Mucosa of descending colon (tissue), 3 donors: ENCODE data around the gene CD28. TPM values are rescaled to one million over a fixed set of nuclear protein-coding genes. Genes with fewer than 3 reads are reported as not detected.

Source experiments
- ATAC-seq: fragments of 200-7000 bp; cut with Tn5 transposase; one replicate; pipeline ENCODE4 v1.9.1; 2020; ENCODE audit warnings: mild to moderate bottlenecking, moderate library complexity
- DNase-seq, 3 donors: peaks; one replicate each; pipeline ENCODE4 v3.0.0-alpha.2; 2020
- H3K36me3 ChIP-seq: fragments of 200-600 bp; one replicate; pipeline ENCODE4 v1.8.0; 2021; ENCODE audit warnings: low read depth, mild to moderate bottlenecking
- H3K4me1 ChIP-seq: fragments of 200-600 bp; one replicate; pipeline ENCODE4 v1.8.0; 2021; ENCODE audit warnings: low read depth, mild to moderate bottlenecking
- H3K4me3 ChIP-seq: fragments of 200-600 bp; one replicate; pipeline ENCODE4 v1.8.0; 2021; ENCODE audit warnings: mild to moderate bottlenecking
- H3K9me3 ChIP-seq: fragments of 200-600 bp; one replicate; pipeline ENCODE4 v1.8.0; 2021; ENCODE audit warnings: mild to moderate bottlenecking
- intact Hi-C, 2 donors: fragments of 100-400 bp; cut with DNase I in 1 of 2; cut with micrococcal nuclease in 1 of 2; formaldehyde crosslinking; loops; one replicate each; pipeline versions ENCODE4 v1.11.0 to v1.11.1; 2022; cut with DNase I, micrococcal nuclease
- total RNA-seq, 3 donors: library from RNA; stranded (reverse); fragmentation: NEBNext Ultra II Directional in 2 of 3; extraction: Animal tissue kit (Norgen Biotek cat#: 25700) in 2 of 3; gene quantifications; one replicate each; pipeline versions ENCODE4 v1.2.1 to v1.2.4, GENCODE V29; 2021 to 2023
- TF ChIP-seq, protein P1 (sequence below): fragments of 200-600 bp; IDR thresholded peaks from one replicate; pipeline ENCODE4 v1.8.0; 2022; ENCODE audit warnings: antibody characterized with exemption, mild to moderate bottlenecking
- donor health status: DM: no; HTN: no; CAD: no; lungs with moderate emphysema.
- donor health status: DM: no; HTN: no; CAD: no.
- donor health status: DM: no; HTN: yes; CAD: no.

Gene CD28
- total RNA-seq, 3 donors from 2014 or later = 0.41 to 1.4 (median 1.3) TPM

GRCh38 chr2:203732953-203733510 lies 26.6 kb downstream of the CD28 start:
- intact Hi-C loops = no loop called here
- TF ChIP-seq, protein P1, sequence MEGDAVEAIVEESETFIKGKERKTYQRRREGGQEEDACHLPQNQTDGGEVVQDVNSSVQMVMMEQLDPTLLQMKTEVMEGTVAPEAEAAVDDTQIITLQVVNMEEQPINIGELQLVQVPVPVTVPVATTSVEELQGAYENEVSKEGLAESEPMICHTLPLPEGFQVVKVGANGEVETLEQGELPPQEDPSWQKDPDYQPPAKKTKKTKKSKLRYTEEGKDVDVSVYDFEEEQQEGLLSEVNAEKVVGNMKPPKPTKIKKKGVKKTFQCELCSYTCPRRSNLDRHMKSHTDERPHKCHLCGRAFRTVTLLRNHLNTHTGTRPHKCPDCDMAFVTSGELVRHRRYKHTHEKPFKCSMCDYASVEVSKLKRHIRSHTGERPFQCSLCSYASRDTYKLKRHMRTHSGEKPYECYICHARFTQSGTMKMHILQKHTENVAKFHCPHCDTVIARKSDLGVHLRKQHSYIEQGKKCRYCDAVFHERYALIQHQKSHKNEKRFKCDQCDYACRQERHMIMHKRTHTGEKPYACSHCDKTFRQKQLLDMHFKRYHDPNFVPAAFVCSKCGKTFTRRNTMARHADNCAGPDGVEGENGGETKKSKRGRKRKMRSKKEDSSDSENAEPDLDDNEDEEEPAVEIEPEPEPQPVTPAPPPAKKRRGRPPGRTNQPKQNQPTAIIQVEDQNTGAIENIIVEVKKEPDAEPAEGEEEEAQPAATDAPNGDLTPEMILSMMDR = no peak
- Histone ChIP-seq H3K4me3 (no peak overlapping the region), H3K36me3 (no peaks in the 10 kb centered on the region), H3K4me1 (no peaks in the 10 kb centered on the region), H3K9me3 (no peaks in the 10 kb centered on the region)
- DNase-seq (no peak), ATAC-seq (peak; percentile 14)

GRCh38 chr2:203733684-203734083 lies 27.2 kb downstream of the CD28 start:
- TF ChIP-seq, protein P1 = no peak
- no peak for ATAC-seq

GRCh38 chr2:203734276-203734983 lies 28.0 kb downstream of the CD28 start:
- no peak overlapping the region for H3K4me3 ChIP-seq
- intact Hi-C loops = no loop called here
- no peaks in the 10 kb centered on the region for H3K9me3 ChIP-seq
- TF ChIP-seq, protein P1 = no peak
- DNase-seq (no peak), ATAC-seq (no peak)
- H3K4me1 ChIP-seq = no peaks in the 10 kb centered on the region
- no peaks in the 10 kb centered on the region for H3K36me3 ChIP-seq

More at GRCh38 chr2:203733684-203734083, 27.2 kb downstream of the CD28 start:
- no peak for DNase-seq
- Histone ChIP-seq H3K36me3 (no peaks in the 10 kb centered on the region), H3K4me1 (no peaks in the 10 kb centered on the region), H3K4me3 (no peak overlapping the region), H3K9me3 (no peaks in the 10 kb centered on the region)
- intact Hi-C loops = no loop called here

- intact Hi-C loops = no loop called here
- ATAC-seq = no peak
- DNase-seq = no peak
- TF ChIP-seq, protein P1 = no peak
- H3K4me1 ChIP-seq = no peaks in the 10 kb centered on the region
- no peaks in the 10 kb centered on the region for H3K36me3 ChIP-seq
- H3K9me3 ChIP-seq = no peaks in the 10 kb centered on the region
- no peak overlapping the region for H3K4me3 ChIP-seq
Measured at GRCh38 chr2:203737360-203737759, 30.9 kb downstream of the CD28 start.

- Histone ChIP-seq H3K4me1 (no peaks in the 10 kb centered on the region), H3K9me3 (no peaks in the 10 kb centered on the region), H3K36me3 (no peaks in the 10 kb centered on the region), H3K4me3 (no peak overlapping the region)
- no peak for DNase-seq
- intact Hi-C loops = no loop called here
- TF ChIP-seq, protein P1 = no peak
- peak; percentile 39 for ATAC-seq
Measured at GRCh38 chr2:203739351-203739750, 32.9 kb downstream of the CD28 start.
